Vagina (tissue), 2 donors: ENCODE results near the gene ALDH2. TPM values are rescaled to one million over a fixed set of nuclear protein-coding genes. Genes with fewer than 3 reads are reported as not detected.

ENCODE experiments used
- DNase-seq, 2 donors: peaks; one replicate each; pipeline ENCODE4 v3.0.0-alpha.2; 2017; ENCODE audit errors: extremely low spot score in 2 of 2
- H3K27ac ChIP-seq: fragments of 200-600 bp; sonication (generic); one replicate; pipeline ENCODE4 v1.5.1; 2019
- H3K27me3 ChIP-seq: fragments of 200-600 bp; sonication (generic); one replicate; pipeline ENCODE4 v1.5.1; 2019
- H3K36me3 ChIP-seq, 2 donors: fragments of 200-600 bp; sonication (generic); one replicate each; pipeline ENCODE4 v1.5.1; 2017 to 2019
- H3K4me1 ChIP-seq: fragments of 200-600 bp; sonication (generic); one replicate; pipeline ENCODE4 v1.5.1; 2019
- H3K4me3 ChIP-seq, 2 donors: fragments of 200-600 bp; sonication (generic); 1 replicate in 1 of 2; 2 replicates in 1 of 2; pipeline ENCODE4 v1.5.1; 2016 to 2019
- H3K9me3 ChIP-seq: fragments of 200-600 bp; sonication (generic); one replicate; pipeline ENCODE4 v1.5.1; 2019
- POLR2A ChIP-seq, 2 donors: fragments of 450-650 bp; IDR thresholded peaks; one replicate each; pipeline ENCODE4 v1.6.1; 2017; ENCODE audit warnings: antibody characterized with exemption in 2 of 2, mild to moderate bottlenecking in 2 of 2, moderate library complexity in 2 of 2
- POLR2AphosphoS5 ChIP-seq, 2 donors: sonication (generic); formaldehyde crosslinking; IDR thresholded peaks; one replicate each; pipeline ENCODE4 v1.9.0; 2017; ENCODE audit warnings: antibody characterized with exemption in 2 of 2, mild to moderate bottlenecking in 2 of 2, low read depth in 1 of 2; ENCODE audit not compliant: insufficient read depth in 1 of 2
- intact Hi-C: fragments of 100-400 bp; cut with DNase I; formaldehyde crosslinking; loops from one replicate; pipeline ENCODE4 v1.15.1; 2023
- total RNA-seq: library from RNA; depleted of rRNA; stranded (reverse); fragments of >200 nt; gene quantifications from one replicate; pipeline ENCODE4 v1.2.3, GENCODE V29; 2016
- TF ChIP-seq, protein P1 (sequence below), 3 experiments: fragments of 450-650 bp in 2 of 3; fragments of 200-600 bp in 1 of 3; sonication (generic) in 1 of 3; IDR thresholded peaks; one replicate each; pipeline ENCODE4 v1.5.1; 2017 to 2019; ENCODE audit warnings: antibody characterized with exemption in 3 of 3, mild to moderate bottlenecking in 2 of 3, moderate library complexity in 2 of 3

Gene ALDH2
- total RNA-seq, 1 donor from 2014 or later: 97.2 TPM

DNA sequence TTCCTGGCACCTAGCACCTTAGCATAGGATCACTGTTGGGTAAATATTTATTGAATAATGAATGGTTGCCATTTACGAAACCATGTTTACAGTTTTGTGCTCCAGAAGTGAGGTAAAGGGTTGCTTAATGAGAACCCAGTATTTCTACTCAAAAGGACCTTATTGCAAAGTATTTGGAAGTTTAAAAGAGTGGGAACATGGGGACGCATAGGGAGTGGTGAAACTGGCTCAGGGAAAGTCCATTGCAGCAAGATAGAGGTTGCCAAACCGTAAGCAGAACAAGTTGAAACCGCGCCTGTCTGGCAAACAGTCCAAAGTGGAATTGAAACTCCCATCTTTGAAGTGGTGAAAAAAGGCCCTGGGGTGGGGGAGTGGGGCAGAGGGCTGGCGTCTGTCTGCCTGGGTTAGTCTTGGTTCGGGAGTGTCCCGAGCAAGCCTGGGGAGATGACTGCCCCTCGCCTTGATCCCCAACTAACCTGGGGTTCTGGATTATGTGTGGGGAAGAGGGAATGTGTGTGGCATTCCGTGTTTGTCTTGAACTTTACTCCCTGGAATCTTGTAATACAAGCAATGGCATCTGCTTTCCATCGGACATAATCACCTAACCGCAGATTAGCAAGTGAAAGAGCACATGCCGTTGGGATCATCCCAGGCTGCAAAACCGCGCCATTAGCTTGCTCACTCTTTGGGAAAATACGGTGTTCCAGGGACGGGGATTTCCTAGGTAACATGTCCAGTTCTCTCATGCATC is 7.2 kb downstream of the ALDH2 start:
- Histone ChIP-seq H3K9me3 (no peaks in the 10 kb centered on the region), H3K36me3 (no peaks in the 10 kb centered on the region), H3K4me1 (peaks cover 77% of the 10 kb centered on the region), H3K27ac (peak overlapping the region; percentile 90), H3K4me3 (peak overlapping the region; percentile 11 to 18), H3K27me3 (no peaks in the 10 kb centered on the region)
- peak in 1 of 2 donors; percentile 95 for DNase-seq
- intact Hi-C loops: no loop called here
- TF ChIP-seq POLR2AphosphoS5 (IDR thresholded peaks at IDR 0.05; ENCODE audit: insufficient read depth in 1 of 2, low read depth in 1 of 2) (peak; percentile 52 to 80), POLR2A (IDR thresholded peaks at IDR 0.05) (no peak)
- TF ChIP-seq, protein P1, sequence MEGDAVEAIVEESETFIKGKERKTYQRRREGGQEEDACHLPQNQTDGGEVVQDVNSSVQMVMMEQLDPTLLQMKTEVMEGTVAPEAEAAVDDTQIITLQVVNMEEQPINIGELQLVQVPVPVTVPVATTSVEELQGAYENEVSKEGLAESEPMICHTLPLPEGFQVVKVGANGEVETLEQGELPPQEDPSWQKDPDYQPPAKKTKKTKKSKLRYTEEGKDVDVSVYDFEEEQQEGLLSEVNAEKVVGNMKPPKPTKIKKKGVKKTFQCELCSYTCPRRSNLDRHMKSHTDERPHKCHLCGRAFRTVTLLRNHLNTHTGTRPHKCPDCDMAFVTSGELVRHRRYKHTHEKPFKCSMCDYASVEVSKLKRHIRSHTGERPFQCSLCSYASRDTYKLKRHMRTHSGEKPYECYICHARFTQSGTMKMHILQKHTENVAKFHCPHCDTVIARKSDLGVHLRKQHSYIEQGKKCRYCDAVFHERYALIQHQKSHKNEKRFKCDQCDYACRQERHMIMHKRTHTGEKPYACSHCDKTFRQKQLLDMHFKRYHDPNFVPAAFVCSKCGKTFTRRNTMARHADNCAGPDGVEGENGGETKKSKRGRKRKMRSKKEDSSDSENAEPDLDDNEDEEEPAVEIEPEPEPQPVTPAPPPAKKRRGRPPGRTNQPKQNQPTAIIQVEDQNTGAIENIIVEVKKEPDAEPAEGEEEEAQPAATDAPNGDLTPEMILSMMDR (IDR thresholded peaks at IDR 0.05): no peak

DNA sequence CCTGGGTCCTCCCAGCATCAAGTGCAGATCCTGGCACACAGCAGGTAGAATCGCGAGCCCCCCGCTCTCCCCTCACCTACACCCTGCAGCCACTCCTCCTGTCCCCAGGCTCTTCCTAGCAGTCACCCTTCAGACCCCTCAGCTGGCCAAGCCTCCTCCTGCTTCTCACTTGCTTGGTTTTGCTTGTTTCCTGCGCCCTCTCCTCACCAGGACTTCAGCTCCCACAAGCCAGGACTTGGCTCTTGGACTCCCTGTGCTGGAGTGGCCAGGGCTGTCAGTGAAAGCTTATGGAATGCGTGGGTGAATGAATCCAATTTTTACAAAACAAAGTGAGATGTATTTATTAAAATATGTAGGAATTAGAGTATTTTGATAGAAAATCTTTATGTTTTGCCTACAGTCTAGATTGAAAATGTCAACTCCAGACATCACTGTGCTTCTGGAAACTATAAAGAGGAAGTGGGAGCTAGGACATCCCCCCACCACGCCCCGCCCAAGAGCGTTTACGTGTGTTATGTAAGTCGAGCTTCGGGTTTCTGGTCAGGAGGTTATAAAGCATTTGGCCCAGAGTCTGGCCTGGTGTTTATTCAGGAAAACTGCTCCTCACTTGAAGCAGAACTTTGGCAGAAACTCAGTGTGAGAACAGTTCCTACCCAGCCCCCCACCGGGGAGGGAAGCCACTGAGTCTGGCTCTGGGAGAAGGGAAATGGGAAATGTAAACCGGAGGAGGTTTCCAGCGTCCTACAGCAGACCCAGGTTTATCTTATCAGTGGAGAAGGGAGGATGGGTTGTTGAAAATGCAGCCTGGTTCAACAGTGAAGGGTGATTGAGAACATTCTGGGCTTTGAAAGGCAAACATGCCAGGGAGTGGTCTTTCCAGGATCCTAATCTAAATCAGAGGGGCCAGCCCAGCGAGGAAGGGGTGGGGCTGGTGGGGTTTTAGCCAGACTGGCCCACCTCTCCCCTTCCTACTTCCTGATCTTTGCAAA is 8.8 kb downstream of the ALDH2 start:
- intact Hi-C loops: no loop called here
- H3K9me3 ChIP-seq: no peaks in the 10 kb centered on the region
- DNase-seq: peak in 1 of 2 donors; percentile 96
- H3K27ac ChIP-seq: peak overlapping the region; percentile 90
- H3K4me1 ChIP-seq: peaks cover 62% of the 10 kb centered on the region
- no peaks in the 10 kb centered on the region for H3K36me3 ChIP-seq
- no peaks in the 10 kb centered on the region for H3K27me3 ChIP-seq
- peak; percentile 27 to 90 for TF ChIP-seq POLR2AphosphoS5 (IDR thresholded peaks at IDR 0.05; ENCODE audit: insufficient read depth in 1 of 2, low read depth in 1 of 2)
- TF ChIP-seq, protein P1 (IDR thresholded peaks at IDR 0.05): no peak
- peak overlapping the region in 1 of 2 donors; percentile 19 for H3K4me3 ChIP-seq

DNA sequence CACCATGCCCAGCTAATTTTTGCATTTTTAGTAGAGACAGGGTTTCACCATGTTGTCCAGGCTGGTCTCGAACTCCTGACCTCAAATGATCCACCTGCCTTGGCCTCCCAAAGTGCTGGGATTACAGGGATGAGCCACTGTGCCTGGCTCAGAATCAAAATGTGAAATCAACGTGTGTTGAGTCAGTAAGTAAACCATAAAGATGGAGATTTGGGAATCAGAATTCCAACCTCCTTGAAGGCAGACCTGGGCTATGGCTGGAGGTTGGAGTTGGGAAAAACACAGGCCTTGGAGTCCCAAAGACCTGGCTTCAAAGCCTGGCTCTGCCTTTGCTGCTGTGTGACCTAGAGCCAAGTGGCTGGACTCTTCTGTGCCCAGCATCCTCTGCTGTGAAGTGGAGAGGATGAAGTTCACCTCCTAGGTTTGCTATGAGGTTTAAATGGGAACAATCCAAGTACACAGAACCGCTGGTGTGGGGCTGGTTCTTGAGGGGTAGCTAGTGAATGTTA is 10.2 kb downstream of the ALDH2 start:
- no peak for TF ChIP-seq POLR2A (IDR thresholded peaks at IDR 0.05)
- H3K36me3 ChIP-seq: peaks cover 0 to 9% of the 10 kb centered on the region in 2 donors
- intact Hi-C loops: no loop called here

DNA sequence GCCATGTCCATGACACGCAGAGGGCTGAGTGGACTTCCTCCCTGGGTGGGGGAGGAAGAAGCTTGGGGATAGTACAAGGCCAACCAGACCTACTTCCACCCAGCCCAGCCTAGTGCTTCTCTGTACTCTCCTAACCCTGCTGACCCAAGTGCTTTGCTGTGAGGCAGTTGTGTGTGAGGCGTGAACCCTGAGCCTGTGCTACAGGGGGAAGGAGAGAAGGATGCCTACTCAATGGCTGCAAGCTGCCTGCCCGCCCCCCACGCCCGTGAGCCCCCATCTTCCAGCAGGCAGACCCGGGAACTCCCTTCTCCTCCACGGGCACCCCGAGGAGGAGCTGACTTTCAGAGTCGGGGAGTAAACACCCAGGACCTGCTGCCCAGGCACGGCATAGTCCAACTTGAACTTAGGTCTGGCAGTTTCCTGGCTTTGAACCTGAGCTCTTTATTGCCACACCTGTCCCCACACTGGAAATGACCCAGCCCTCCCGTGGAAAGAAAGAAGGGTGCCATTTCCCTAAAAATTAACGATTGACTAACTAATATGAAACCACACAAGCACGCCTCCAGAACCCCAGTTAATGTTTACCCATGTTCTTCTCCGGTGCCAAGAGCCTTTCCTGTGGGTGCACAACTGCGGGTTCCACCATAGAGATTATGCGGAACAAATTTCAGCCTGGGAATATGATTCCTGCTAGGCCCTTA is 10.8 kb downstream of the ALDH2 start:
- no peak overlapping the region for H3K4me3 ChIP-seq
- peaks cover 0 to 11% of the 10 kb centered on the region in 2 donors for H3K36me3 ChIP-seq
- intact Hi-C loops: no loop called here
- no peaks in the 10 kb centered on the region for H3K9me3 ChIP-seq
- H3K27ac ChIP-seq: no peak overlapping the region
- peaks cover 46% of the 10 kb centered on the region for H3K4me1 ChIP-seq
- DNase-seq: no peak
- H3K27me3 ChIP-seq: no peaks in the 10 kb centered on the region
- TF ChIP-seq, protein P1 (IDR thresholded peaks at IDR 0.05): no peak
- TF ChIP-seq POLR2AphosphoS5 (IDR thresholded peaks at IDR 0.05; ENCODE audit: insufficient read depth in 1 of 2, low read depth in 1 of 2) (no peak), POLR2A (IDR thresholded peaks at IDR 0.05) (no peak)

More for the DNA sequence above, 10.2 kb downstream of the ALDH2 start:
- H3K4me3 ChIP-seq: no peak overlapping the region
- peak overlapping the region; percentile 90 for H3K27ac ChIP-seq
- H3K4me1 ChIP-seq: peaks cover 49% of the 10 kb centered on the region
- H3K9me3 ChIP-seq: no peaks in the 10 kb centered on the region
- no peaks in the 10 kb centered on the region for H3K27me3 ChIP-seq
- no peak for DNase-seq

DNA sequence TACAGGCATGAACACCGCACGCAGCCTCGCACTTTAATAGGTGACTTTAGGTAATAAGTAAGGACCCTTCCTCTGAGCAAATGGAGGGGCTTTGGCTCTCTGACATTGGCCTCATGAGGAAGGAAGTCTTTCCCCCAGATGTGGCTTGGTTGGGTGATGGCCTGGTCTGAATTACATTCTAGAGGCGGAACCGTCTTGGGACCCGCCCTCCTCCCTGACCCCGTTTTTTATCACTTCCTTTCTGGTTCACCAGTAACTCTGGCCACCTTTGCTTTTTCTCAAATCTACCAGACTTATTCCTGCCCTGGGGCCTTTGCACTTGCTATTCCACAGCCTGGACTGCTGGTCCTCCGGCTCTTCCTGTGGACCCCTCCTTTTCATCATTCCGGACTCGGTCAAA is 13.4 kb downstream of the ALDH2 start:
- intact Hi-C loops: no loop called here
- no peak overlapping the region for H3K27ac ChIP-seq
- H3K36me3 ChIP-seq: peaks cover 8 to 38% of the 10 kb centered on the region in 2 donors
- H3K4me1 ChIP-seq: peaks cover 24% of the 10 kb centered on the region
- H3K27me3 ChIP-seq: no peaks in the 10 kb centered on the region
- H3K9me3 ChIP-seq: no peaks in the 10 kb centered on the region
- no peak overlapping the region for H3K4me3 ChIP-seq
- TF ChIP-seq, protein P1 (IDR thresholded peaks at IDR 0.05): no peak
- TF ChIP-seq POLR2A (IDR thresholded peaks at IDR 0.05) (no peak), POLR2AphosphoS5 (IDR thresholded peaks at IDR 0.05; ENCODE audit: insufficient read depth in 1 of 2, low read depth in 1 of 2) (no peak)
- DNase-seq: no peak
